Body of pancreas (tissue), 4 donors: ENCODE measurements around the gene HERPUD2. TPM values are rescaled to one million over a fixed set of nuclear protein-coding genes. Genes with fewer than 3 reads are reported as not detected.
A peak's percentile ranks its signal among the peaks of the same experiment; 100 is the strongest.

Experiments used
- ATAC-seq: fragments of 150-250 bp; one replicate; pipeline ENCODE4 v1.9.1; 2016
- DNase-seq, 4 donors: peaks; one replicate each; pipeline ENCODE4 v3.0.0-alpha.2; 2019
- H3K27ac ChIP-seq, 4 donors: fragments of 200-600 bp; sonication (generic); 1 replicate in 3 of 4; 2 replicates in 1 of 4; pipeline versions ENCODE4 v1.5.1 to v1.6.1; 2016 to 2019; ENCODE audit warnings: mild to moderate bottlenecking in 1 of 4, mixed read lengths in 1 of 4, moderate library complexity in 1 of 4
- H3K27me3 ChIP-seq, 2 donors: fragments of 200-600 bp; sonication (generic); one replicate each; pipeline ENCODE4 v1.6.0; 2016; ENCODE audit warnings: mild to moderate bottlenecking in 1 of 2
- H3K36me3 ChIP-seq, 2 donors: fragments of 200-600 bp; sonication (generic); replicated peaks in 1 of 2; 2 replicates each; pipeline ENCODE4 v1.5.1; 2016; ENCODE audit warnings: low read depth in 2 of 2; ENCODE audit not compliant: insufficient read depth in 1 of 2
- H3K4me1 ChIP-seq: fragments of 200-600 bp; sonication (generic); one replicate; pipeline ENCODE4 v1.6.0; 2016
- H3K4me3 ChIP-seq, 2 donors: fragments of 200-600 bp; sonication (generic); 1 replicate in 1 of 2; 2 replicates in 1 of 2; pipeline ENCODE4 v1.5.1; 2016 to 2019
- H3K9me3 ChIP-seq, 3 donors: fragments of 200-600 bp; sonication (generic); 1 replicate in 2 of 3; 2 replicates in 1 of 3; pipeline ENCODE4 v1.5.1; 2016
- POLR2A ChIP-seq, 3 donors: fragments of 450-650 bp; IDR thresholded peaks; one replicate each; pipeline ENCODE4 v1.6.1; 2016; ENCODE audit warnings: antibody characterized with exemption in 3 of 3, mild to moderate bottlenecking in 2 of 3
- WGBS, 2 donors: methylation state at CpG; one replicate each; pipeline ENCODE4 v1.1.5; 2017; 5-methylcytosine and 5-hydroxymethylcytosine counted together
- intact Hi-C: fragments of 100-400 bp; cut with DNase I; formaldehyde crosslinking; loops from one replicate; pipeline ENCODE4 v1.15.1; 2023
- total RNA-seq, 2 donors: library from RNA; depleted of rRNA; stranded (reverse); fragments of >200 nt; gene quantifications; one replicate each; pipeline ENCODE4 v1.1.0, GENCODE V29; 2016
- TF ChIP-seq, protein P1 (sequence below), 7 experiments: fragments of 450-650 bp in 4 of 7; fragments of 200-600 bp in 3 of 7; sonication (generic) in 3 of 7; IDR thresholded peaks; one replicate each; pipeline ENCODE4 v1.5.1; 2016 to 2019; ENCODE audit warnings: antibody characterized with exemption in 7 of 7

HERPUD2 gene
- total RNA-seq, 2 donors from 2014 or later: 19.4 to 21.5 TPM

DNA sequence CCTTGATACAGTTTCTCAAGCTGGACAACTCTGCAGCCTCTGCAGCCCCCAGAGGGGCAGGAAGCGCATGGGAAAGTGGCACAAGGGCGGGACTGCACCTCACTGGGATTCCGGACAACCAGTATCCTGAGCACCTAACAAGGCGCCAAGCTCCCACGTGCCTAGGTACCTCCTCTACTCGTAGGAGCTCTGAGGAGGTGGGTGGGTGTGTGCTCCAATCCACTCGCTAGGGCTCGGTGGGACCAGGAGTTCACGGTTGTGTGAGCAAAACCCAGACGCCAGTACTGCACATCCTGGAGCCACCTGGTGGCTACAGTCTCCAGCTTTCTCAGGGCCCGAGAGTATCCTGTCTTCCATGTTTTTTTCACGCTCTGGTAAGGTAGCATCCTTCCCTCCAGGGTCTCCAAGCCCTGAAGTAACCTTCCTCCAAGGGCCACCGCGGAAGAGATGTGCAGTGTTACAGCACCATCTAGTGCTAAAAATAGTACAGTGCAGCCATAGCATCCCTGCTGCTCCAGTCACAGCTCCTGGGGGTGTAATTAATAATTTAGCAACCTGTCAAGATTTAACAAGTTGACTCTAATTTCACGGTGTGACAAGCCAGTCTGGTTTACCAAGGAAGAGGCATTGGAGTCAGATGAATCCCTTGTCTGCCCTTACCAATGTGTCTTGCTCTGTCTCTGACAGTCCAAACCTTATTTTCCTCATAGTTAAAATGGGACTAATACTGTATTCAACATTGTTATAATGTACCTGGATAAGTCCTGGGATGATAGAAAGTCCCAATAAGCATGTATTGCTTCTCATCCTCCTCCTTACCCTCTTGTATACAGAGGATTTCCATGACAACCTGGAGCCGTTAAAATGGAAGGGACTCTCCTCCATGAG, 70.4 kb downstream of the HERPUD2 start:
- H3K9me3 ChIP-seq: no peaks in the 10 kb centered on the region
- DNase-seq (peak; percentile 31 to 45 (median 40)), ATAC-seq (peak; percentile 80)
- no peaks in the 10 kb centered on the region for H3K36me3 ChIP-seq
- no peak overlapping the region for H3K27ac ChIP-seq
- no peak overlapping the region for H3K4me3 ChIP-seq
- peaks cover 10% of the 10 kb centered on the region for H3K4me1 ChIP-seq
- intact Hi-C loops: no loop called here
- TF ChIP-seq POLR2A (IDR thresholded peaks at IDR 0.05): no peak
- TF ChIP-seq, protein P1, sequence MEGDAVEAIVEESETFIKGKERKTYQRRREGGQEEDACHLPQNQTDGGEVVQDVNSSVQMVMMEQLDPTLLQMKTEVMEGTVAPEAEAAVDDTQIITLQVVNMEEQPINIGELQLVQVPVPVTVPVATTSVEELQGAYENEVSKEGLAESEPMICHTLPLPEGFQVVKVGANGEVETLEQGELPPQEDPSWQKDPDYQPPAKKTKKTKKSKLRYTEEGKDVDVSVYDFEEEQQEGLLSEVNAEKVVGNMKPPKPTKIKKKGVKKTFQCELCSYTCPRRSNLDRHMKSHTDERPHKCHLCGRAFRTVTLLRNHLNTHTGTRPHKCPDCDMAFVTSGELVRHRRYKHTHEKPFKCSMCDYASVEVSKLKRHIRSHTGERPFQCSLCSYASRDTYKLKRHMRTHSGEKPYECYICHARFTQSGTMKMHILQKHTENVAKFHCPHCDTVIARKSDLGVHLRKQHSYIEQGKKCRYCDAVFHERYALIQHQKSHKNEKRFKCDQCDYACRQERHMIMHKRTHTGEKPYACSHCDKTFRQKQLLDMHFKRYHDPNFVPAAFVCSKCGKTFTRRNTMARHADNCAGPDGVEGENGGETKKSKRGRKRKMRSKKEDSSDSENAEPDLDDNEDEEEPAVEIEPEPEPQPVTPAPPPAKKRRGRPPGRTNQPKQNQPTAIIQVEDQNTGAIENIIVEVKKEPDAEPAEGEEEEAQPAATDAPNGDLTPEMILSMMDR (IDR thresholded peaks at IDR 0.05): peak; percentile 71 to 83 (median 81)
- 36 to 39% methylated on average over 12 to 16 of the region's 16 CpGs for WGBS, 2 donors
- H3K27me3 ChIP-seq: no peaks in the 10 kb centered on the region

DNA sequence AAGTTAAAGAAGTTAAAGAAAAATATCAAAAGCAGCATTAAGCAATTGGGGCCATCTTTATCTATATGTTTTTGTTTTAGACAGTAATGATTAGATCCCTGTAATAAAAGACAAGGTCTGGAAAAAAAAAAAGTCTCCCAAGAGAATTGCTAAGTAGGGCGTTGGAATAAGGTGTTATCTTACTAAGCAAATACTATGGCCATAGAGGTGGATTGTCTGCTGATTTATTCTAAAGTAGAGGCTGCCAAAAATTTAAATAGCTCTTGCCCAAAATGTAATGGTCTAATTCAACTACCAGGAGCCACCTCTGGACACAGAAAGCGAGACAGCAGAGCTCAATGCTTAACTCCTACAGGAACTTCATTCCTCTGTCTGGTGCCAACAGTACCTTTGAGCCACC, 71.6 kb downstream of the HERPUD2 start:
- H3K27ac ChIP-seq: no peak overlapping the region
- no peak for ATAC-seq
- WGBS, 2 donors: 29 to 42% methylated on average over 2 of the region's 2 CpGs
- H3K36me3 ChIP-seq: no peaks in the 10 kb centered on the region
- intact Hi-C loops: no loop called here
- no peaks in the 10 kb centered on the region for H3K27me3 ChIP-seq
- peaks cover 10% of the 10 kb centered on the region for H3K4me1 ChIP-seq
- DNase-seq: no peak
- TF ChIP-seq, protein P1 (IDR thresholded peaks at IDR 0.05): no peak
- no peak for TF ChIP-seq POLR2A (IDR thresholded peaks at IDR 0.05)
- H3K9me3 ChIP-seq: no peaks in the 10 kb centered on the region
- no peak overlapping the region for H3K4me3 ChIP-seq

DNA sequence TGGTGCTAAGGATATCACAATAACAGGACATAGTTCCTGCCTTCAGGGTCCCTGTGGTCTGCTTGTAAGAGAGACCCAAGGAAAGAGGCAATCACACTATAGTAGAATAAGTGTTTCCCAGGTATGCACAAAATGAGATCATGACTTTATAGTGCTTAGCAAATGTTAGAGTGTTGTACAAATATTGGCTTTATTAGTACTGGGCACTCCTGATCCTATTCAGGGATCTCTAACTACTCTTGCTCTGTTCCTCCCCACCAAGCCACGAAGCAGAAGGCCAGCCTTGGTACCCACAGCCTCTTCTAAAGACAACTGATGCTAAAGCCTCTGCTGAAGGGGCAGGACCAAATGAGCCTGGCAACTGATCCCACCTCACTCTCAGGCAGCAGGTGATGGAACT, 75.1 kb downstream of the HERPUD2 start:
- Histone ChIP-seq H3K27me3 (no peaks in the 10 kb centered on the region), H3K4me3 (no peak overlapping the region), H3K4me1 (peaks cover 10% of the 10 kb centered on the region), H3K36me3 (no peaks in the 10 kb centered on the region), H3K9me3 (no peaks in the 10 kb centered on the region), H3K27ac (no peak overlapping the region)
- whole genome bisulfite sequencing, 2 donors: 83 to 90% methylated on average over 1 of the region's 1 CpG
- DNase-seq (no peak), ATAC-seq (no peak)
- no peak for TF ChIP-seq POLR2A (IDR thresholded peaks at IDR 0.05)
- TF ChIP-seq, protein P1 (IDR thresholded peaks at IDR 0.05): no peak
- intact Hi-C loops: no loop called here

DNA sequence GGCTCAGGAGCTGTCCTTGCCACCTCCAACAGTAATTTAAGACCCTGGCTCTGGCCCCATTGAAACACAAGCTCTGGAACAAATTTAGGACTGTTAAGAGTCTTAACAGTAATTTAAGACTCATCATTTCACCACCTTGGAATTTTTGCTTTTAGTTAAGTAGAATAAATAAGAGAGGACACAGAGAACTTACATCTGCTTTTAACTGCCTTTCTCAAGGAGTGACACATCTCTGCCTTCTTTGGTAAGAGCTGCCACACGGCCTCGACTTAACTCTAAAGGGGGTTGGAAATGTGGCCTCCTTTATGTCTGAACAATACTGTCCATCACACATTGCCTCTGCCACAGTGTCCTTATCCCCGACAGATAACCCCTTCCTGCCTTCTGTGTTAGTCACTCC, 77.9 kb downstream of the HERPUD2 start:
- ATAC-seq: no peak
- TF ChIP-seq POLR2A (IDR thresholded peaks at IDR 0.05): no peak
- TF ChIP-seq, protein P1 (IDR thresholded peaks at IDR 0.05): no peak
- Histone ChIP-seq H3K27me3 (no peaks in the 10 kb centered on the region), H3K4me1 (no peaks in the 10 kb centered on the region), H3K9me3 (no peaks in the 10 kb centered on the region), H3K36me3 (no peaks in the 10 kb centered on the region), H3K27ac (no peak overlapping the region), H3K4me3 (no peak overlapping the region)
- intact Hi-C loops: no loop called here
- no peak for DNase-seq
- WGBS, 2 donors: 45 to 68% methylated on average over 3 of the region's 3 CpGs

DNA sequence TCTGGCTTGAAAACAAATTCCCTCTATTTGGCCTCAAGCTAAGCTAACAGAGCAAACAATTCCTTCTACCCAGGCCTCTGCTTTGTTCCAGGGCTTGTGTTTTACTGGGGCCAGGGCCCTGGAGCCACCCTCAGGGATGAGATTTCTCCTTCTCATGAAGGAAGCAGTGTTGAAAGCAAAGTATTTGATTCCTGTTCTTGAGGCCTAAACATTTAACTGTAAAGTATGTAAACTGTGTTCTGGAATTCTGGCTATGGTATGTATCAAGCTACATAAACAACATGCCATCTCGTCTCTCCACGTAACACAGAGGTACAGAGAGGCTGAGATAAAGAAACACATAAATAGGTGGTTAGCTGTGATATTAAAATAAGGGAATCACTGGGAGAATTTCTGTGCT, 81.8 kb downstream of the HERPUD2 start:
- no peak for DNase-seq
- TF ChIP-seq, protein P1 (IDR thresholded peaks at IDR 0.05): no peak
- no peak for TF ChIP-seq POLR2A (IDR thresholded peaks at IDR 0.05)
- no peak for ATAC-seq
- H3K4me1 ChIP-seq: no peaks in the 10 kb centered on the region
- no peak overlapping the region for H3K27ac ChIP-seq
- WGBS, 2 donors: 87 to 95% methylated on average over 2 of the region's 2 CpGs
- intact Hi-C loops: no loop called here
- no peaks in the 10 kb centered on the region for H3K27me3 ChIP-seq
- no peaks in the 10 kb centered on the region for H3K9me3 ChIP-seq
- no peak overlapping the region for H3K4me3 ChIP-seq
- no peaks in the 10 kb centered on the region for H3K36me3 ChIP-seq
